Smooth muscle cell (in vitro differentiated cells): ENCODE measurements around the gene ATP6V1F. TPM values are rescaled to one million over a fixed set of nuclear protein-coding genes. Genes with fewer than 3 reads are reported as not detected.

Experiments used
- DNase-seq: peaks from one replicate; lab custom pipeline; 2025; ENCODE audit not compliant: unreplicated experiment; lab: John Stamatoyannopoulos, UW
- H2AFZ ChIP-seq: fragments of 200-600 bp; sonication (generic); 2 replicates; pipeline ENCODE4 v1.6.0; 2016; ENCODE audit warnings: antibody characterized with exemption, low read depth, mild to moderate bottlenecking
- H3F3A ChIP-seq: fragments of 200-600 bp; sonication (generic); 2 replicates; pipeline ENCODE4 v1.6.0; 2017; ENCODE audit warnings: antibody characterized with exemption, low read depth
- H3K27ac ChIP-seq: fragments of 200-600 bp; sonication (generic); 2 replicates; pipeline ENCODE4 v1.5.1; 2016; ENCODE audit warnings: low read depth, mild to moderate bottlenecking
- H3K27me3 ChIP-seq: fragments of 200-600 bp; sonication (generic); 2 replicates; pipeline ENCODE4 v1.6.1; 2016; ENCODE audit warnings: low read depth, mild to moderate bottlenecking
- H3K36me3 ChIP-seq: fragments of 200-600 bp; sonication (generic); 2 replicates; pipeline ENCODE4 v1.5.1; 2016; ENCODE audit warnings: low read depth
- H3K4me1 ChIP-seq: fragments of 200-600 bp; sonication (generic); 2 replicates; pipeline ENCODE4 v1.5.1; 2016; ENCODE audit warnings: low read depth
- H3K4me2 ChIP-seq: fragments of 200-600 bp; sonication (generic); 2 replicates; pipeline ENCODE4 v1.6.0; 2016; ENCODE audit warnings: mild to moderate bottlenecking
- H3K4me3 ChIP-seq: fragments of 200-600 bp; sonication (generic); 2 replicates; pipeline ENCODE4 v1.5.1; 2016; ENCODE audit warnings: mild to moderate bottlenecking
- H3K79me2 ChIP-seq: fragments of 200-600 bp; sonication (generic); 2 replicates; pipeline ENCODE4 v1.6.0; 2016; ENCODE audit warnings: low read depth, mild to moderate bottlenecking
- H3K9ac ChIP-seq: fragments of 200-600 bp; sonication (generic); 2 replicates; pipeline ENCODE4 v1.6.0; 2016; ENCODE audit warnings: low read depth
- H3K9me3 ChIP-seq: fragments of 200-600 bp; sonication (generic); replicated peaks from 2 replicates; pipeline ENCODE4 v1.5.1; 2016; ENCODE audit warnings: low read depth
- H4K20me1 ChIP-seq: fragments of 200-600 bp; sonication (generic); 2 replicates; pipeline ENCODE4 v1.6.0; 2016; ENCODE audit warnings: low read depth
- CTCF ChIP-seq: fragments of 200-600 bp; sonication (generic); IDR thresholded peaks from 2 replicates; pipeline ENCODE4 v1.5.1; 2017; ENCODE audit warnings: borderline replicate concordance, mild to moderate bottlenecking, antibody characterized with exemption; ENCODE audit not compliant: insufficient read depth, poor library complexity, severe bottlenecking
- WGBS: methylation state at CpG from one replicate; pipeline ENCODE4 v1.1.7; 2016; ENCODE audit warnings: low lambda C conversion rate; 5-methylcytosine and 5-hydroxymethylcytosine counted together
- polyA plus RNA-seq: library from polyadenylated mRNA; unstranded; fragments of >200 nt; fragmentation: Nextera tagmentation; extraction: Ambion mirVana; gene quantifications from 2 replicates; pipeline ENCODE4 v1.2.1, GENCODE V29; 2016
- total RNA-seq: library from RNA; depleted of rRNA; stranded (reverse); fragments of >200 nt; gene quantifications from 2 replicates; pipeline ENCODE4 v1.2.3, GENCODE V29; 2014

ATP6V1F gene
- total and polyA plus RNA-seq, 2 experiments from 2014 or later, result 131 to 325 TPM

DNA sequence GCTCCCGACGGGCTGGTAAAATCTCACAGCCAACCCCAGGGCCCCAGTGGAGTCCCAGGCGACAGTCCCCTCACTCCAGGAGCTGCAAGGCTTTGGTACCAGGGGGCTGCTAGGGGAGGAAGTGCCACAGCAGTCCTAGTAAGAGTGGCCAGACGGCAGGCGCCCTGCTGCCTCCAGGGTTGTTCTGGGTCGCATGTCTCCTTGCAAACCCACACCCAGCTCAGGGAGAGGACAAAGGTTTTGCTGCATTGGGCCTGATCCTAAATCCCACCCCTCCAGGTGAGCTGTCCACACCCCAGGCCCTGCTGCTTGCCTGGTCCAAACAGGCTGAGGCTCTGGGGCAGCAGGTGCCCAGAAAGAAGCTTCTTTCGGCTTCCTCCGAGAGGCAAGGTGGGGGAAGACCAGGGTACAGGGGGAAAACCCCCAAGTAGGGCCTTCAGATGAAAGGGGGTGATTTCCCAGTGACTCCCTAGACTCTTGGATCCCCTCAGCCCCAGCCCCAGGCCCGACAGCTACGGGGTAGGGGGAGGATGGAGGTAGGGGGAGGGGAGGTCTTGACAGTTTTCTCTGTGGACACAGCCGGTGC, 52.0 kb downstream of the ATP6V1F start:
- H3K27me3 ChIP-seq, result peaks cover 51% of the 10 kb centered on the region
- no peak overlapping the region for H3K27ac ChIP-seq
- no peaks in the 10 kb centered on the region for H3K36me3 ChIP-seq
- H2AFZ ChIP-seq, result no peak overlapping the region
- H3F3A ChIP-seq, result no peaks in the 10 kb centered on the region
- peaks cover 11% of the 10 kb centered on the region for H3K4me1 ChIP-seq
- no peak overlapping the region for H3K9ac ChIP-seq
- H4K20me1 ChIP-seq, result no peaks in the 10 kb centered on the region
- no peak for TF ChIP-seq CTCF
- H3K4me2 ChIP-seq, result no peak overlapping the region
- no peak for DNase-seq
- 45% methylated on average over 9 of the region's 11 CpGs for WGBS
- H3K79me2 ChIP-seq, result no peaks in the 10 kb centered on the region
- no peaks in the 10 kb centered on the region for H3K9me3 ChIP-seq
- H3K4me3 ChIP-seq, result no peak overlapping the region

DNA sequence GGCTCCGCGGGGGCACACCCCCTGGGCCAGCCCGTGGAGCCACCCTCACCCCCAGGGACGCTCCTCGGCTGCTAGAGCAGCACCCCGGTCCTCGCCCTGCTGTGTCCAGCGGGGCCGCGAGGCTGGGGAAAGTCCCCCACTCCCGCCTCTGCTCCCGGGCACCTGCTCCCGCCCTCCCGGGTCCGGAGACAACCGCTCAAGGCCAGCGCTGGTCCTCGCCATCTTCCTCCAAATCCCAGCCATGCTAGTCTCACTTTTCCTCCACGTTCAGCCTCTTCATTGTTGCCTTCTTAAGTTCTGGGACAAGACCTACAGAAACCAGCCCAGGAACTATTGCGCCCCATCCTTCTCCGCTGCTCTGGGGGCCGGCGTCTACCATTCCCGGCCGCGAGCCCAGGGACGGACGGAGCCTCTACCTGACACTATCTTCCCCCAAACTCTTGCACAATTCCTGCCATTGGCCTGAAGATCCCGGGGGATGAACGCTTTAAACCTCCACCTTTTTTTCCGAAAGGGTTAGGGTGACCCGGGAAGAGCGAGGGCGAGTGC, 52.7 kb downstream of the ATP6V1F start:
- H3K27ac ChIP-seq, result no peak overlapping the region
- TF ChIP-seq CTCF, result no peak
- no peaks in the 10 kb centered on the region for H3K9me3 ChIP-seq
- H3K27me3 ChIP-seq, result peaks cover 58% of the 10 kb centered on the region
- no peak overlapping the region for H3K4me3 ChIP-seq
- H3K9ac ChIP-seq, result no peak overlapping the region
- no peak overlapping the region for H2AFZ ChIP-seq
- H3K4me1 ChIP-seq, result peaks cover 12% of the 10 kb centered on the region
- H4K20me1 ChIP-seq, result no peaks in the 10 kb centered on the region
- H3K79me2 ChIP-seq, result no peaks in the 10 kb centered on the region
- H3K36me3 ChIP-seq, result no peaks in the 10 kb centered on the region
- H3F3A ChIP-seq, result no peaks in the 10 kb centered on the region
- 12% methylated on average over 28 of the region's 34 CpGs for WGBS
- H3K4me2 ChIP-seq, result peak overlapping the region; percentile 75
- DNase-seq, result no peak

Other genes with a start within 250 kb of the ATP6V1F start
- 0.49 and 1.2 TPM in 2 replicates for gene GARIN1A, start 190.6 kb upstream of the ATP6V1F start, total RNA-seq
- gene GARIN1A, start 190.6 kb upstream of the ATP6V1F start, polyA plus RNA-seq, result 0.46 and 0.60 TPM in 2 replicates
- gene CALU, start 123.5 kb upstream of the ATP6V1F start, total RNA-seq, result 679 and 873 TPM in 2 replicates
- 605 and 783 TPM in 2 replicates for gene CALU, start 123.5 kb upstream of the ATP6V1F start, polyA plus RNA-seq
- gene OPN1SW, start 87.1 kb upstream of the ATP6V1F start, total RNA-seq, result not detected in 2 replicates
- 1.7 and 4.0 TPM in 2 replicates for gene OPN1SW, start 87.1 kb upstream of the ATP6V1F start, polyA plus RNA-seq
- 2.7 and 3.2 TPM in 2 replicates for gene CCDC136, start 70.9 kb upstream of the ATP6V1F start, total RNA-seq
- gene CCDC136, start 70.9 kb upstream of the ATP6V1F start, polyA plus RNA-seq, result 3.1 and 4.7 TPM in 2 replicates
- gene FLNC, start 32.5 kb upstream of the ATP6V1F start, total RNA-seq, result 26.9 and 34.2 TPM in 2 replicates
- 31.7 and 38.6 TPM in 2 replicates for gene FLNC, start 32.5 kb upstream of the ATP6V1F start, polyA plus RNA-seq
- 0.99 and 3.1 TPM in 2 replicates for gene KCP, start 47.9 kb downstream of the ATP6V1F start, total RNA-seq
- gene KCP, start 47.9 kb downstream of the ATP6V1F start, polyA plus RNA-seq, result 4.5 and 6.2 TPM in 2 replicates
- 0.76 and 1.2 TPM in 2 replicates for gene IRF5, start 75.1 kb downstream of the ATP6V1F start, total RNA-seq
- gene IRF5, start 75.1 kb downstream of the ATP6V1F start, polyA plus RNA-seq, result 0.35 TPM in 1 of 2 replicates, not detected in the other
- 41.3 and 45.0 TPM in 2 replicates for gene TNPO3, start 192.3 kb downstream of the ATP6V1F start, total RNA-seq
- 28.4 and 28.6 TPM in 2 replicates for gene TNPO3, start 192.3 kb downstream of the ATP6V1F start, polyA plus RNA-seq